ENCODE results near the gene PRPF38B.

DNA sequence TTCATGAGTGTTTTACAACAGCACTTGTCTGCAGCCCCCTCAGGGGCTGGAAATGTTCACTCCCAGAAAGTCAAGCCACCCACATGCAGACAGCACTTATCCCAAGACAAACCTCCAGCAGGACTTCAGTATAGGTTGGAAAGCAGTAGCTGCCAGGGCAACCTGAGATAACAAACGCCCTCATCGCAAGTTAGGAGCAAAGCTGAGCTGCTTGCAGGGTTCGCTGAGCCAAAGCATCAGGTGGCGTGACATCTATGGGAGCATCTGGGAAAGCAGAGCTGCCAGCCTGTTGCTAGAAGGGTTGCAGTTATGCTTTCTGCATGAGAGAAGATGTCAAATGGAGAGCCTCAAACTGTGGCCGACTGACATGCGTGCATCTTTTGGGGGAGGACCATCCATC lies 50.1 kb downstream of the PRPF38B start:
- TF ChIP-seq POLR2A (IDR thresholded peaks at IDR 0.05; ENCODE audit: low read depth, low read length) (no peak), NRF1 (conservative IDR thresholded peaks at IDR 0.05; ENCODE audit: low read depth, low read length) (no peak), NFYB (IDR thresholded peaks at IDR 0.05; ENCODE audit: insufficient read depth, low read depth, low read length) (no peak), SMARCA5 (IDR thresholded peaks at IDR 0.05) (no peak), ZZZ3 (IDR thresholded peaks at IDR 0.05; ENCODE audit: control insufficient read depth, insufficient read length, low read depth) (no peak), ETV6 (conservative IDR thresholded peaks at IDR 0.05 in 1 of 2, IDR thresholded peaks at IDR 0.05 in 1 of 2; ENCODE audit: borderline replicate concordance in 1 of 2, low read depth in 1 of 2) (no peak), JUND (IDR thresholded peaks at IDR 0.05; ENCODE audit: low read depth, low read length) (no peak), POLR2AphosphoS5 (IDR thresholded peaks at IDR 0.05; ENCODE audit: low read length) (no peak), HCFC1 (IDR thresholded peaks at IDR 0.05; ENCODE audit: low read length) (no peak), TAF1 (IDR thresholded peaks at IDR 0.05; ENCODE audit: borderline replicate concordance, low read depth, low read length) (no peak)
- TF ChIP-seq, protein P1, sequence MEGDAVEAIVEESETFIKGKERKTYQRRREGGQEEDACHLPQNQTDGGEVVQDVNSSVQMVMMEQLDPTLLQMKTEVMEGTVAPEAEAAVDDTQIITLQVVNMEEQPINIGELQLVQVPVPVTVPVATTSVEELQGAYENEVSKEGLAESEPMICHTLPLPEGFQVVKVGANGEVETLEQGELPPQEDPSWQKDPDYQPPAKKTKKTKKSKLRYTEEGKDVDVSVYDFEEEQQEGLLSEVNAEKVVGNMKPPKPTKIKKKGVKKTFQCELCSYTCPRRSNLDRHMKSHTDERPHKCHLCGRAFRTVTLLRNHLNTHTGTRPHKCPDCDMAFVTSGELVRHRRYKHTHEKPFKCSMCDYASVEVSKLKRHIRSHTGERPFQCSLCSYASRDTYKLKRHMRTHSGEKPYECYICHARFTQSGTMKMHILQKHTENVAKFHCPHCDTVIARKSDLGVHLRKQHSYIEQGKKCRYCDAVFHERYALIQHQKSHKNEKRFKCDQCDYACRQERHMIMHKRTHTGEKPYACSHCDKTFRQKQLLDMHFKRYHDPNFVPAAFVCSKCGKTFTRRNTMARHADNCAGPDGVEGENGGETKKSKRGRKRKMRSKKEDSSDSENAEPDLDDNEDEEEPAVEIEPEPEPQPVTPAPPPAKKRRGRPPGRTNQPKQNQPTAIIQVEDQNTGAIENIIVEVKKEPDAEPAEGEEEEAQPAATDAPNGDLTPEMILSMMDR (IDR thresholded peaks at IDR 0.05 in 2 of 3, conservative IDR thresholded peaks at IDR 0.05 in 1 of 3; ENCODE audit: control insufficient read depth in 2 of 3, extremely low read depth in 1 of 3, insufficient read depth in 1 of 3, low read depth in 3 of 3, low read length in 3 of 3) = no peak
